IPS-20b (cell line): ENCODE measurements around the gene MACROH2A1.

Source experiments
- H3K27ac ChIP-seq: one replicate; pipeline ENCODE4 v1.5.1; 2013; ENCODE audit warnings: low read length
- H3K27me3 ChIP-seq: 2 replicates; pipeline ENCODE4 v1.6.1; 2013; ENCODE audit warnings: mild to moderate bottlenecking, low read length, inconsistent platforms; ENCODE audit not compliant: insufficient read depth
- H3K36me3 ChIP-seq: 2 replicates; pipeline ENCODE4 v1.6.1; 2013; ENCODE audit warnings: low read depth, mild to moderate bottlenecking, inconsistent platforms, low read length, moderate library complexity; ENCODE audit not compliant: insufficient read depth
- H3K4me1 ChIP-seq: 2 replicates; pipeline ENCODE4 v1.6.1; 2013; ENCODE audit warnings: mild to moderate bottlenecking, control low read depth, inconsistent platforms, low read length, moderate library complexity; ENCODE audit not compliant: insufficient read depth
- H3K4me3 ChIP-seq: 2 replicates; pipeline ENCODE4 v1.5.1; 2013; ENCODE audit warnings: mild to moderate bottlenecking, low read length, inconsistent platforms
- H3K9ac ChIP-seq: 2 replicates; pipeline ENCODE4 v1.6.1; 2013; ENCODE audit warnings: low read depth, mild to moderate bottlenecking, inconsistent platforms, low read length, moderate library complexity
- H3K9me3 ChIP-seq: 2 replicates; pipeline ENCODE4 v1.6.1; 2013; ENCODE audit warnings: mild to moderate bottlenecking, low read depth, low read length, inconsistent platforms; ENCODE audit not compliant: insufficient read depth

Gene MACROH2A1

DNA sequence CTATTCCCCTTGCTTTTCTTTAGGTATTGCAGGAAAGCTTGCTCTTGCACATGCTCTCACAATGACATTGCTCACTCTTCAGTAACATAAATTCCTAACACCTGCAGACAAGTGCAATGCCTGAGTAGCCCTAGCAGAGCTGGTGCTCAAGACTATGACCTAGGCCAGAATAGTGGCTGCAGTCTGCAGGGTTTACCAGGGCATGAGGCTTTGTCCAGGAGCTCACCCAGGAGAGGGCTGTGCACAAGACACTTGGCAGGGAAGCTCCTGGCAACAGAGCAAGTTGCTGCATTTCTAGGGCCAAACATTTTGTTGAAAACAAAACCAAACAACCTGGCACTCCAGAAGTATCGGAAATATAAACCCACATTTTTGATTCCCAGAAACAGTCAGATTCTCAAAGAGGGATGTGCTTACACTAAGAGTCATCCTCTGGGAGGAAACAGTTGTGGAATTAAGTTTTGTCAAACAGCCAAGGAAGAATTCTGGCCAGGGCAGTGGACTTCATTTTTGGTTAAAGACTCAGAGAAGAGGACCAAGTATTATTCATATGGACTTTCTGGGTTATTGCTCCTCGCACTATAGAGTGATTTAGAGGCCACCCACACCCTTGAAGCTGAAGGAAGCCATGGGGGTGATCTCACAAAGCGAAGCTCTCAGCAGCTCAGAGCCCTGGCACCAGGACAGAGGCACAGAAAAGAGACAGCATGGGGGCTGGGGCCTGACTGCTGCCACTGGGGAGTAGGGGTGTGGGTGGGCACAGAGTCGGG, 44.9 kb downstream of the MACROH2A1 start:
- Histone ChIP-seq H3K27ac (no peak overlapping the region), H3K9me3 (no peaks in the 10 kb centered on the region), H3K4me1 (no peaks in the 10 kb centered on the region), H3K36me3 (peaks cover 32% of the 10 kb centered on the region; the same call in 1 of the 2 replicates), H3K27me3 (no peaks in the 10 kb centered on the region), H3K9ac (no peak overlapping the region), H3K4me3 (no peak overlapping the region)

DNA sequence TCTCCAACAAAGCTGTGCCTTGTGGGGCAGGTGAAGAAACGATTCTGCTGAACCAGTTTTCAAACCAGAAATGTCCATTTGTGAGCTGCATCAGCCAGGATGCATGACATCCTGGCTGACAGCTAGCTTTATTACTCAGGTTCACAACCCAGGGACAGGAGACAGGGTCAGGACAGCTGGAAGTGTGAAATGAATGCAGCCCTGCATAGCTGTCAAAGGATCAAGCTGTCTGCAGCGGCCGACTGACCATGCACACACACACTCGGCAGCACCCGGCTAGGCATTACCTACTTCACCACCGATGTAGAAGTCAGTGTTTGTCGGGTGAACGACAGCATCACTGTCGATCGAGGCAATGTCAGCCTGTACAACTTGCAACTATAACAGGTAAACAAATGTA, 48.5 kb downstream of the MACROH2A1 start:
- no peak overlapping the region for H3K27ac ChIP-seq

DNA sequence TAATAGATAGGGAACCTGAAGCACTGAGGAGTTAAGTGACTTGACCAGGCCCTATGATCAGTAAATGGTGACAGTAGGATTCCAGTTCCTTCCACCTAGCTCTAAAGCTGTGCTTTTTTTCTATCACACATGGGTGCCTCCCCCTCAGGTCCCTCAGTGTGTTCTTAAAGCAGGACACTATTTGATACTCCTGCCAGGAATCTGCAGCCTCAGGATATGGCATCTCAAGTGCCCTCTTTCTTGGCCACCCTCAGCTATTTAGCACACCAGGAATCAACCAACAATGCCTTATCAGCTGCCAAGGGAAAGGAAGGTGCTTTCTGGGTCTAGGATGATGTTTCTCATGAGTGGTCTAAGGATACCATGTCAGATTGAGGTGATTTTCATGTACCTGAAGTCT, 49.1 kb downstream of the MACROH2A1 start:
- Histone ChIP-seq H3K9me3 (no peaks in the 10 kb centered on the region), H3K9ac (no peak overlapping the region), H3K27me3 (no peaks in the 10 kb centered on the region), H3K36me3 (peaks cover 40% of the 10 kb centered on the region; the same call in 1 of the 2 replicates), H3K4me3 (no peak overlapping the region), H3K4me1 (no peaks in the 10 kb centered on the region), H3K27ac (no peak overlapping the region)

More for the DNA sequence above, 48.5 kb downstream of the MACROH2A1 start:
- Histone ChIP-seq H3K9ac (no peak overlapping the region), H3K4me1 (no peaks in the 10 kb centered on the region), H3K4me3 (no peak overlapping the region), H3K9me3 (no peaks in the 10 kb centered on the region), H3K27me3 (no peaks in the 10 kb centered on the region), H3K36me3 (peaks cover 38% of the 10 kb centered on the region; the same call in 1 of the 2 replicates)

DNA sequence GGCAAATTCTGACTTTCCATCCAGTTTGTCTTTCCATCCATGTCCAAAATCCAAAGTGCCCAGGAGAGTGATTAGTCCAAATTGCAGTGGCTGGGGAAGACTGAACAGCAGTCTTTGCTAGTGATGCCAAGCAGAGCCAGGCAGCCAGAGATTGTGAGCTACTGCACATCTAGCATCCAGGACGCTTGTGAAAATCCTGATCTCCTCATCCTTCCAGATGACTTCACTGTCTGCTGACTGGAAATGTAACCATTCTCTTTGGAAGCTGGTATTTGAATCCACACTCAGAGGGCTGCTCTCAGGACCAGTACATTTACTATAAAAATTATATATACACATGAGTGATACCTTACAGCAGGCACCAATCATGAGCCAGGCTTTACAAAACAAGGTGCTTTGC, 49.6 kb downstream of the MACROH2A1 start:
- no peaks in the 10 kb centered on the region for H3K27me3 ChIP-seq
- H3K9me3 ChIP-seq, result no peaks in the 10 kb centered on the region
- peaks cover 44% of the 10 kb centered on the region; the same call in 1 of the 2 replicates for H3K36me3 ChIP-seq
- no peak overlapping the region for H3K4me3 ChIP-seq
- H3K4me1 ChIP-seq, result no peaks in the 10 kb centered on the region
- no peak overlapping the region for H3K27ac ChIP-seq
- H3K9ac ChIP-seq, result no peak overlapping the region

DNA sequence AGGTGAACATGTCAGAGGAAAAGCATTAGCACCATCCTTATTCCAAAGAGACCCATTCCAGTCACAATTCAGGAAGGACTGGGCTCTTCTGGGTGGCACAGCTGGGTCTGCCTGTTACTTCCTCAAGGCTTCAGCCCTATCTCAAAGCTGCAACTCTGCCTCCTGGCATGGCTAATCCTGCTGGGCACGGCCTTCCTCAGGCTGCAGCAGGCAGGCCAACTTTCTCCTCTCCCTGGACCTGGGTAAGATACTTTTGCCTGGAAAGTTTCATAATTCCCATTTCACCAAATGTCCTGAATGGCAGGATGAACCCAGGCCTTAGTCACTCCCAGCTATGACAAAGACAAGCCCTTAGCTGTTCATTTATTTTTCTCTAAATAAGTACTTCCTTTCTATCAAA, 50.1 kb downstream of the MACROH2A1 start:
- no peak overlapping the region for H3K4me3 ChIP-seq
- H3K27ac ChIP-seq, result no peak overlapping the region
- H3K27me3 ChIP-seq, result no peaks in the 10 kb centered on the region
- peaks cover 48% of the 10 kb centered on the region; the same call in 1 of the 2 replicates for H3K36me3 ChIP-seq
- H3K4me1 ChIP-seq, result no peaks in the 10 kb centered on the region
- H3K9me3 ChIP-seq, result no peaks in the 10 kb centered on the region
- H3K9ac ChIP-seq, result no peak overlapping the region

DNA sequence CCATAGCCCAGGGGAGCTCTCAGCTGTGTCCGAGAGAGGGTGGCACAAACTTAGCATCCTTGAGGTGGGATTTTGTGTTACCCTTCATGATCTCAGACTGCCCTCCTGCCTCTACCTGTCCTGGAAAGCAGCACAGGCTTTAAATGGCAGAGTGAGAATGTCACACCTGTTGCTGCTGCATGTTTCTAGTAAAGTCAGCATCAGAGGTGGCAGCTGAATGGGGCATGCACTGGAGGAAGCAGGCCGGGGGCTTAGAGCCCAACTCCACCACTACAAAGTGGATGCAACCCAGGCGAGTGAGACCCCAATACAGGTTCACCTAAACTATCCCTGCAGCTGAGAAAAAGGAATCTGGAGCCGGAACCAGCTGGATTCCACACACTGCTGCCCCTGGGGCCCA, 51.6 kb downstream of the MACROH2A1 start:
- Histone ChIP-seq H3K9ac (no peak overlapping the region), H3K27me3 (no peaks in the 10 kb centered on the region), H3K36me3 (peaks cover 59% of the 10 kb centered on the region), H3K4me3 (no peak overlapping the region), H3K4me1 (no peaks in the 10 kb centered on the region), H3K9me3 (no peaks in the 10 kb centered on the region), H3K27ac (no peak overlapping the region)

DNA sequence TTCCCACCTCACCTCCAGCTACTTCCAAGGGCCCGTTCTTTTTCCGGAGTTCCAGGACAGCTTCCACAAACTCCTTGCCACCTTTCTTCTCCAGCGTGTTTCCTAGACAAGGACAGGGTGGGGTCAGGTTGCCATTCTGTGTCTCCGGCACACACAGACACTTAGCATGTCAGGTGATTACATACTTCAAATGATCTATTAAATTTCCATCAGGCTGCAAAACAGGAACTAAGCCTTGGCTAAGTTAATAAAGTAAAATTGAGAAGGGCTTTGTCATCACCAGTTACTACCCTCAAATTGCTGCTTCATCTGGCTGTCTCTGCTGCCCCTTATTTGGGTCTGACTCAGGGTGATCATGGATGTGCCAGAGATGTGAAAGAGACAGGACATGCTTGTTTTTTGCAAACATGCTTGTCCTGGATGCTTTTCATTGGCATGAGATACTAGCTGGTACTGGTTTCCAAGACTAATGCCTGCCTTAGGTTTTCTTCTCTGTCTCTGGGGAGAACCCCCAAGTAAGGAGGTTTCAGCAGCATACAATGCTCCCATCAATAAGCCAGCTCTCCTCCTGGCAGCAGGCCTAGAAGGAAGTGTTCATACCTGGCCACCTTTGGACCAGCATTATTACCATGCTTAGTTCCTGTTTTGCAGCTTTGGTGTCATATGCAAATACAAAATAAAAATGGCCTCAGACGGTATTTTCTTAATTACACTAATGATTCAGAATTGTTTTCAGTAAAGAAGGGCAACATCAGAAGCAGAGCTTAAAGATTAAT, 52.9 kb downstream of the MACROH2A1 start:
- Histone ChIP-seq H3K9ac (no peak overlapping the region), H3K27ac (no peak overlapping the region), H3K4me3 (no peak overlapping the region), H3K27me3 (no peaks in the 10 kb centered on the region), H3K9me3 (no peaks in the 10 kb centered on the region), H3K36me3 (peaks cover 70% of the 10 kb centered on the region), H3K4me1 (no peaks in the 10 kb centered on the region)

DNA sequence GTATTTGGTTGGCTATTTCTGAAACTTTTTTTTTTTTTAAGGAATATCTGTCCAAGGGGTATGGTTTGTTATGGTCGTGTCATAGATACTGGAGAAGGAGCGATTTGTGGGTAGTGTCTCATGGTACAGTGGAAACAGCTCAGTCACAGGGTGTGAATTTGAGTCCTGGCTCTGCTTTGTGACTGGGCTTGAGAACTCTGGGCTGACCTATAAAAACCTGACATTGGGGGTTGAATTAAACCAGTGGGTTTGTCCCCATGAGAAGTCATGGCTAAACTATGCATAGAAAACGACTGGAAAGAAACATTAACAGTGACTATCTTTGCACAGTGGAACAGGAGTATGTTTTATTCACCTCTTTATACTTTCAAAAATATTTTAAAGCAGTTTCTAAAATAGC, 54.7 kb downstream of the MACROH2A1 start:
- Histone ChIP-seq H3K4me3 (no peak overlapping the region), H3K36me3 (peaks cover 73% of the 10 kb centered on the region), H3K9ac (no peak overlapping the region), H3K27ac (no peak overlapping the region), H3K27me3 (no peaks in the 10 kb centered on the region), H3K9me3 (no peaks in the 10 kb centered on the region), H3K4me1 (no peaks in the 10 kb centered on the region)

DNA sequence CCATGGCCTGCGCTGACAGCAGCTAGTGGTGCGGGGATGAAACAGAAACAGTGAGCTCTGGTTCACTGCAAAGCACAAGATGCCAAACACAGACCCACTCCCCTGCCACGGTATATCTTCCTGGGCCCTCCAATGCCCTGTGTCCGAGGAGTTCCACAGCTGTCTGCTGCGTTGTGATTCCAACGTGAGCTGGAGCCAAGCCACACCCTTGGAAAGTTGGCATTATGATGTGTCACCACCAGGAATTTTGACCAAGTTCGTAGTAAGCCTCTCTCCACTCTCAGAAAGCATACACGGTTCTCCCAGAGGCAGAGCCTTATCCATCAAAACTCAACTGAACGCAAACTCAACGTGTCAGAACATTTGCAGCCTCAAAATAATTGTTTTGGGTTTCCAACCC, 55.6 kb downstream of the MACROH2A1 start:
- Histone ChIP-seq H3K36me3 (peaks cover 77% of the 10 kb centered on the region), H3K9me3 (no peaks in the 10 kb centered on the region), H3K9ac (no peak overlapping the region), H3K4me3 (no peak overlapping the region), H3K4me1 (no peaks in the 10 kb centered on the region), H3K27me3 (no peaks in the 10 kb centered on the region), H3K27ac (no peak overlapping the region)

DNA sequence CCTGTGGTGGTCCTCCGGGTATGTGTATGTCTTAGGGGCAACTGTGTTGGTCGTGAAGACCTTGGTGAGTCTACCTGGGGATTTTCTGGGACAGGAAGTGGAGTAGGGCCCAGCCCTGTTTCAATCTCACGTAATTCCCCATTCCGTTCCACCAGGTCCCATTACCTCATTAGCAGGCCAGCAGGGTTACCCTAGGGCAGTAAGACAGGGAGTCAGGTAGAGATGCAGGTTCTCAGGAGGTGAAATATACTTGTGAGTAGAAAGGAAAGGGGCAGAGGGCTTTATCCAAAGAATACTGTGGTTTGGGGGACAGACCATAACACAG, 56.5 kb downstream of the MACROH2A1 start:
- H3K4me3 ChIP-seq, result no peak overlapping the region
- no peak overlapping the region for H3K9ac ChIP-seq
- H3K4me1 ChIP-seq, result no peaks in the 10 kb centered on the region
- no peak overlapping the region for H3K27ac ChIP-seq
- H3K9me3 ChIP-seq, result no peaks in the 10 kb centered on the region
- no peaks in the 10 kb centered on the region for H3K27me3 ChIP-seq
- H3K36me3 ChIP-seq, result peaks cover 81% of the 10 kb centered on the region

DNA sequence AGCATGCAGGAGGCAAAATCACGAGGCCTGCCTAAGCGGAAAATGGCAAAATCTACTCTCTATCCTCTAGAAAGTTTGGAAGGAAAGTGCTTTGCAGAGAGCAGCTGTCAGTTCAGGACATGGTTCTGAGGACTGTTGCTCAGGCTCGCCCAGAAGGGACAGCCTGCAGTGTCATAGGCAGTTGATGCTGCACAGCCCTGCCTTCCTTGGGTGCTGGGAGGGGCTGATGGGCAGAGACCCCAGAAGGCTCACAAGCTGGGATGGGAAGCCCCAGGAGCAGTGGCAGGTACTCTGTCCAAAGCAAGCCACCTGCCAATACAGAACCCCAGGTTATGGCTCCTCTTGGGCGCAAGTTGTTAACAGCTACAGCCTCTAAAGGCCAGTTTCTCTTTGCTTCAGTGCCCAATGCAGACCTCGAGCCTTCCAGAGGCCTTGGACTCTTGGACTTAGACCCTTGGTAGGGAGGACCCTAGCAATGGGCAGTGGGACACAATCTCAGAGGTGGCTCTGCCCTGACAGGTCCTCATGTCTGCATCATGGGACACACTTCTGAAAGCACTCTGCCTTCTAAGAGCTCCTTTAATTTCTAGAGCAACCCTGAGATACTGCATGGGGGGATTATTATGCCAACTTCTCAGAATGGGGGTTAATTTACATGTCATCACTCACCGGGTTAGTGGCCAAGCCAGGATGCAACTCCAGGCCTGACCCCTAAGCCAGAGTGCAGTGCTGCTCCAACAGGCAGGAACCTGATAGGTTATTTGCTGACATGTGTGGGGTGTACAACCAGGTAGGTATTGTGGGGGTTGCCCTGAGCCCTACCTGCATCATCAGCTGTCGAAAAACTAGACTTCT, 57.1 kb downstream of the MACROH2A1 start:
- Histone ChIP-seq H3K27me3 (no peaks in the 10 kb centered on the region), H3K4me1 (no peaks in the 10 kb centered on the region), H3K27ac (no peak overlapping the region), H3K9me3 (no peaks in the 10 kb centered on the region), H3K36me3 (peaks cover 85% of the 10 kb centered on the region), H3K9ac (no peak overlapping the region), H3K4me3 (no peak overlapping the region)
